Stimulated activated CD8-positive, alpha-beta memory T cell treated with anti-CD3 and anti-CD28 coated beads, Interleukin-4, amount 100 ng/mL, for 4 hours (primary cell): ENCODE data around the gene ABCB7.
"Not testable (repeated sequence)": the region's sequence is repeated elsewhere in the genome, so short reads cannot be mapped to it uniquely, and the experiment has no call there.

Source experiments
- DNase-seq, 2 donors: peaks; one replicate each; pipeline ENCODE4 v3.0.0-alpha.2; 2020; ENCODE audit warnings: low read depth in 2 of 2, low spot score in 1 of 2

Gene ABCB7

DNA sequence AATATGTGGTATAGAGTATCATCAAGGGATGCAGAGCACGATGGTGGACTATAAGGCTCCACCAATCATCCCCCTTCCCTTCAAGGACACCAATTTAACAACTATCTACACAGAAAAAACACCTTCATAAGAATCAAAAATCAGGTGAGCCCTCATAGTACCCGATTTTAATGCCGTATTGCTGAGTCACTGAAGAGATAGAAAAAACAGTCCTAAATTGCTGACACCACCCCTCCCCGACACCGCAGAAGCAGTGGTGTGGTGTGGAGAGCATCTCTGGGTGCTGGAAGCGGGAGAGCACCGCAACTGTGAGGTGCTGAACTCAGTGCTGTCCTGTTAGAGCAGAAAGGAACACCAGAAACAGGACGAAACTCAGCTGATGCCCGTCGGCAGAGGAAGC lies 49.3 kb downstream of the ABCB7 start:
- no peak for DNase-seq

DNA sequence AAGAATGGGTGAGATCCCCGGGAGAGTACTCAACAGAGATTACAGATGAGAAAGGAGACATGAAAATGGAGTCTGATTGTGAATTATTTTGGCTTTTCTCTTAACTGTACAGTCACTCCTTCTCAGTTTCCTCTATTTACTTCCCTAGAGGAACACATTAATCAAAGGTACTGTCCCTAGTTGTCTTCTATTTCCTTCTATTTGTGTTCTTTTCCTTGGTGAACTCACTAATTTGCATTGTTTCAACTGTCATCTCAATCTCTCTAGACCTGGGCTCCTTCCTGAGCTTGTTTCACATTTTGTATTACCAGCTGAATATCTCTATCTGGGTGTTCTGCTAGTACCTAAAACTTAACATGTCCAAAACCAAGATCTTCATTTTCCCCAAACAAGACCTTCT lies 59.8 kb downstream of the ABCB7 start:
- DNase-seq = no peak

DNA sequence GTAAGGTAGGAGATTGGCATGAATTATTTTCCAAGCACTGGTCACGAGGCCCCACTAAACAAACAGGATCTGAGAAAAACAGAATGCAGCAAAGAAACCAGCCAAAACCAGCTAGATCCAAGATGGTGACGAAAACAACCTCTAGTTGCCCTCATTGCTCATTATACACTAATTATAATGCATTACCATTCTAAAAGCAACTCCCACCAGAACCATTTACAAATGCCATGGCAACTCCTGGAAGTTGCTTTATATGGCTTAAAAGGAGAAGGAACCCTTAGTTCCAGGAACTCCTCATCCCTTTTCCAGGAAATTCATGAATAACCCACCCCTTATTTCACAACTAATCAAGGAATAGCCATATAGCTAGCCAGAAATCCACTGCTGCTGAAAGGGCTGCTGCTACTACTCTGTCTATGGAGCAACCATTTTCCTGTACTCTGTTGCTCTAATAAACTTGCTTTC lies 69.3 kb downstream of the ABCB7 start:
- no peak for DNase-seq

DNA sequence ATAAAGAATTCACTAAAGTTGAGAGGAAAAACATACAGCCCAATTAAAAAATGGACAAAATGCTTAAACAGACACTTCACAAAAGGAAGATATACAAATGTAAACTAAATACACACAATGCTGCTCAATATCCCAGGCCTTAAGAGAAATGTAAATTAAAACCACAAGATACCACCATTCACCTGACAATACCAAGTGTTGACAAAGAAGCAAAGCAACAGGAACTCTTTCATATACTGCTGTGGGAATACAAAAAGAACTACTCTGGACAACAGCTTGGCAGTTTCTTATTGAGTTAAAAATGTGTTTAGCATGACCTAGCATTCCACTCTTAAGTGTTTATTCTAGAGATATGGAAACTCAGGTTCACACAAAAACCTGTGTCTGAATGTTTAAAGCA lies 71.3 kb downstream of the ABCB7 start:
- no peak for DNase-seq

DNA sequence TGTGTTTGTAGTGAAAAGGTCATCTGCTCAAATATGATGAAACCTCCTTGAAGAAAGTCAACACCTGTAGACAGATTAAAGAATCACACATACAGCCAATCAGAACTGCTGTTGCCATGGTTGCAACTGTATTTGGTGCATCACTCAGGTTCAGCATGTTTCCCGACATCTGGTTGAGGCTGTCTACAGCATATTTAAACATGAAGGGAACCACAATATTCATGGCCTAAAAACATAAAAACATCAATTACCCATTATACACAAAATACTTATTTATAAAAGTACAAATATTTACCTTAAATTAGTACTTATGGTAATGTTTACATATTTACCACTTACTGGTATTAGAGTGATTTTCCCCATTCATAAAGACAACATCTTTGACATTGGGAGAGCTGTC lies 79.7 kb downstream of the ABCB7 start:
- DNase-seq = no peak

DNA sequence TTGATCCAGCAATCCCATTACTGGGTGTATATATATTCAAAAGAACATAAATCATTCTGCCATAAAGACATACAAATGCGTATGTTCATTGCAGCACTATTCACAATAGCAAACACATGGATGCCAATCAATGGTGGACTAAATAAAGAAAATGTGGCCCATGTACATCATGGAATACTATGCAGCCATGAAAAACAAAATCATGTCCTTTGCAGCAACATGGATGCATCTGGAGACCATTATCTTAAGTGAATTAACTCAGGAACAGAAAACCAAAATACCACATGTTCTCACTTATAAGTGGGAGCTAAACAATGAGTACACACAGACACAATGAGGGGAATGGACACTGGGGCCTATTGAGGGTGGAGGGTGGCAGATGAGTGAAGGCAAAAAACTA lies 81.6 kb downstream of the ABCB7 start:
- no peak for DNase-seq

DNA sequence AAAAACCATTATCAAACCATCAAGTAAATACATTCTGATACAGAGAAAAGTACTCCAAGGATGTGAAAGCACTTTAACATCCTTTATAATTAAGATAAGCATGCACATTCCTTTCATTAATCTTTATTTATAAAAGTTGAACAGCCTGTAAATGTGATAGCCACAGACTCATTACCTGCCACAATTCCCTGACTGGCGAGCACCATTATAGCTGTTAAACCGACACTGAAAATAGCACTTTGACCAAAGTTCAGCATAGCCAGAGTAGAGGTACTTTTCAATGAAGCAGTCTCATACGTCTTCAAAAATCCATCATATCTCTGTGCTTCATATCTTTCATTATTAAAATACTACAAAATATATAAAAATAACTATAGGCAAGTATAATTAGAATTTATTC lies 84.7 kb downstream of the ABCB7 start:
- DNase-seq = no peak

DNA sequence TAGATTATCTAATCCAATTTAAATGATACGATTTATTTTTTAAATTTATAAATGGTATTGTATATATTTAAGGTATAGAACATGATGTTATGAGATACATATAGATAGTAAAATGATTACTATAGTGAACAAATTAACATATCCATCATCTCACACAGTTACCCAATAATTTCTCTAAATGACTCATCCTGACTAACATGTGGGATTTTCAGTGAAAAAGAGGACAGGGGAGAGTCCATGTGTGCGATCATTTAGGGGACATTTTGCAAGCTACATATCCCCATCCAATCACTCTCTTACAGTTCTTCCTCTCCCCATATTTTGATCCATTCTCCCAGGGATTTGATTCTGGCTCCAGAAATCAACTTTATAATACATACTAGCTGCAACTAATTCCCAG lies 88.2 kb downstream of the ABCB7 start:
- no peak for DNase-seq

DNA sequence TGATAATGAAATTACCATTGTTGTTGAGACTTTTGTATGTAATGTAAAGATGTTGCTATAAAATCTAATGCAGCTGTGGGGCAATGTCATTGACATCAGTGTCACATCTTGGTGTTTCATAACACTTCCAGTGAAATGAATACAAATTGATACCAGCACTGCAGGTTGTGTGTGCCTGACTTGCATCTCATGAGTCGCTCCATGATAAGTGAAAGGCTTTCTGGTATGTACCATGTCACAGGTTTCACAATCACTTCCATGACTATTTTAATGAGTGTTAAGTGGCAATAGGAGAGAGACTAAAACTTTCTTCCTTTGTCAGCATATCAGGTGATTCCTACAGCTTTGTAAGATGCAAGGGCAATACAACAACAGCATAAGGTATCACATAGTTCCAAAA lies 94.4 kb downstream of the ABCB7 start:
- DNase-seq = no peak

DNA sequence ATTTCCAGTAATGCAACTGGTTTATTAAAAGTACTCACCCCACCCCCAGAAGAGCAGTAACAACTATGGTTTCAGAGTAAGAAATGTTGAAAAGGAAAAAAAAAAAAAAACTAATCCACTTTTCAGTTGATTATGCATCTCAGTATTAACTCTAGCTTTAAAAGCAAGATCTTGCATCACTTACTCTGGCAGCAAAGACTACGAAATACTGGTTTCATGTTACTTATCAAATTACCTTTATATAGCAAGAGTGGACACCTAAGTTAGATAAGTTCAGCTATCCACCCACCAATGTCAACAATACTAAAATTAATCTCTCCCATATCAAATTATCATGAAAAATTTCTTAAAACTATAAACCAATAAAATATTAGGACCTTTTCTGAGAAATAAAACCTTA lies 105.0 kb downstream of the ABCB7 start:
- DNase-seq = no peak

DNA sequence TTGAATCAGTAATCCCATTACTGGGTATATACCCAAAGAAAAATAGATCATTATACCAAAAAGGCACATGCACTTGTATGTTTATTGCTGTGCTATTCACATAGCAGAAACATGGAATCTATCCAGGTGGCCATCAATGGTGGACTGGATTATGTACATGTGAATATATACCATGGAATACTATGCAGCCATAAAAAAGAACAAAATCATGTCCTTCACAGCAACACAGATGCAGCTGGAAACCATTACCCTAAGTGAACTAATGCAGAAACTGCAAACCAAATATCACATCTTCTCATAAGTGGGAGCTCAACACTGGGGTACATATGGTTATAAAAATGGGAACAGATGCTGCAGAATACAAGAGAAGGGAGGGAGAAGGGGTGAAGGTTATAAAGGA lies 110.7 kb downstream of the ABCB7 start:
- DNase-seq = no peak

DNA sequence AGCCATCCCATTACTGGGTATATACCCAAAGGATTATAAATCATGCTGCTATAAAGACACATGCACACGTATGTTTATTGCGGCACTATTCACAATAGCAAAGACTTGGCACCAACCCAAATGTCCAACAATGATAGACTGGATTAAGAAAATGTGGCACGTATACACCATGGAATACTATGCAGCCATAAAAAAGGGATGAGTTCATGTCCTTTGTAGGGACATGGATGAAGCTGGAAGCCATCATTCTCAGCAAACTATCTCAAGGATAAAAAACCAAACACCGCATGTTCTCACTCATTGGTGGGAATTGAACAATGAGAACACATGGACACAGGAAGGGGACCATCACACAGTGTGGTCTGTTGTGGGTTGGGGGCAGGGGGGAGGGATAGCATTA lies 111.9 kb downstream of the ABCB7 start:
- DNase-seq = not testable (repeated sequence)

DNA sequence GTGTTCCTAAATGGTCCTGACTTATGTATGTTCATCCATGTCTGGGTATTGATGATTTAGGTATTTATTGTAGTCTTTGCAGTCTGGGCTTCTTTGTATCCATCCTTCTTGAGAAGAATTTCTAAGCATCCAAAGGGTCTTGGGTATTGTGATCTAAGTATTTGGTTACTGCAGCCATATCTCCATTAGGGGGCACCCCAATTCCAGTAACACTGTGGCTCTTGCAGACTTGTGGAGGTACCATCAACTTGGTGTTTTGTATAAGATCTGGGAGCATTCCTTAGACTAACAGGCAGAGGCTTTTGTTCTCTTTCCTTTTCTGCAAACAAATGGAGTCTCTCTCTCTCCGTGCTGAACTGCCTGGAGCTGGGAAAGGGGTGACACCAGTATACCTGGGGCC lies 117.2 kb downstream of the ABCB7 start:
- DNase-seq = no peak
